ENCODE data around the gene BRD1. TPM values are rescaled to one million over a fixed set of nuclear protein-coding genes. Genes with fewer than 3 reads are reported as not detected.
"Not testable (repeated sequence)": the region's sequence is repeated elsewhere in the genome, so short reads cannot be mapped to it uniquely, and the experiment has no call there.

BRD1 gene
- total RNA-seq, 4 donors from 2014 or later, result 32.2 to 51.8 (median 41.6) TPM

DNA sequence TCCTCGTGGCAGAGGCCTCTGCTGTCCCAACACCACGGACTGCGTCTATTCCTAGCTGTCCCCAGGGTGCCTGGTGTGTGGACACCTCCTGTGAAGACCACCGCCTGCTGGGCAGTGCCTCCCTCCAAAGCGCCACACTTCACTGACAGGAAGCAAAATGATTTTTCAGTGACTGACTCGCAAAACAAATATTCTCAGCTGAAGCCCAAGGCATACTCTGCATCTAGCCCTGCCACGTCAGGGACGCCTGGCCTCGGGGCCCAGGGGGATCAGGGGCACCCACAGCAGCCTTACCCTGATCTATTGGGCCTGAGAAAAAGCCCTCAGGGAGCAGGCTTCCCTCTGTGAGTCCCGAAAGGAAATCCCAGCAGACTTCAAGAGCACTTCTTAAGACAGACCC, 2.2 kb downstream of the BRD1 start:
- no peak for DNase-seq
- H3K36me3 ChIP-seq, result peaks cover 19 to 27% of the 10 kb centered on the region in 2 donors
- WGBS, 2 donors, result 62 to 70% methylated on average over 8 to 10 of the region's 10 CpGs
- TF ChIP-seq CTCF (IDR thresholded peaks at IDR 0.05) (no peak), POLR2A (IDR thresholded peaks at IDR 0.05) (no peak)
- H3K27me3 ChIP-seq, result no peaks in the 10 kb centered on the region
- no peak overlapping the region for H3K27ac ChIP-seq
- intact Hi-C loops (cut with DNase I), result no loop called here
- H3K4me3 ChIP-seq (replicated peaks in 1 of 3), result no peak overlapping the region
- H3K4me1 ChIP-seq, result peaks cover 27 to 36% of the 10 kb centered on the region in 2 donors
- H3K9me3 ChIP-seq, result no peaks in the 10 kb centered on the region

DNA sequence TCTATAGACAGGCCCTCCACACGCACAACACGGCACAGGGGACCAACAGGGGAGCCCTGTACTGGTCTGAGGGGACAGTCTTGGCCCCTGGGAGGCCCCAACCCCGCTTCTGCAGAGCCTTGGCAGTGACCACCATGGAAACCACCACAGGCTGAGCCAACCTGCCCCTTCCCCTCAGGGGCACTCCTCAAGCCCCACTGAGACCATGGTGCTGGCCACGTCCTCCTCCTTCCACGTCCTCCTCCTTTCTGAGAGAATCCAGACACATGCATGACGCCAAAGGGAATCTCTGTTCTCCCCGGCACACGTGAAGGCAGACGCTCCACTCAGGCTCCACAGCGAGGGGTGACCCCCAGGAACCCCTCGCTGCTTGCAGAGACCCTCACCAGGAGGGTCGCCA, 2.7 kb downstream of the BRD1 start:
- Histone ChIP-seq H3K36me3 (peaks cover 23 to 32% of the 10 kb centered on the region in 2 donors), H3K4me1 (peaks cover 27 to 36% of the 10 kb centered on the region in 2 donors), H3K27me3 (no peaks in the 10 kb centered on the region), H3K4me3 (replicated peaks in 1 of 3) (no peak overlapping the region), H3K9me3 (no peaks in the 10 kb centered on the region), H3K27ac (no peak overlapping the region)
- intact Hi-C loops (cut with DNase I), result no loop called here
- DNase-seq, result no peak
- TF ChIP-seq POLR2A (IDR thresholded peaks at IDR 0.05) (no peak), CTCF (IDR thresholded peaks at IDR 0.05) (no peak)
- WGBS, 2 donors, result 90 to 96% methylated on average over 12 of the region's 12 CpGs

GRCh38 chr22:49824185-49824925, 3.3 kb downstream of the BRD1 start:
- no peak for TF ChIP-seq POLR2A (IDR thresholded peaks at IDR 0.05)
- no peak for TF ChIP-seq CTCF (IDR thresholded peaks at IDR 0.05)
- intact Hi-C loops (cut with DNase I), result no loop called here

DNA sequence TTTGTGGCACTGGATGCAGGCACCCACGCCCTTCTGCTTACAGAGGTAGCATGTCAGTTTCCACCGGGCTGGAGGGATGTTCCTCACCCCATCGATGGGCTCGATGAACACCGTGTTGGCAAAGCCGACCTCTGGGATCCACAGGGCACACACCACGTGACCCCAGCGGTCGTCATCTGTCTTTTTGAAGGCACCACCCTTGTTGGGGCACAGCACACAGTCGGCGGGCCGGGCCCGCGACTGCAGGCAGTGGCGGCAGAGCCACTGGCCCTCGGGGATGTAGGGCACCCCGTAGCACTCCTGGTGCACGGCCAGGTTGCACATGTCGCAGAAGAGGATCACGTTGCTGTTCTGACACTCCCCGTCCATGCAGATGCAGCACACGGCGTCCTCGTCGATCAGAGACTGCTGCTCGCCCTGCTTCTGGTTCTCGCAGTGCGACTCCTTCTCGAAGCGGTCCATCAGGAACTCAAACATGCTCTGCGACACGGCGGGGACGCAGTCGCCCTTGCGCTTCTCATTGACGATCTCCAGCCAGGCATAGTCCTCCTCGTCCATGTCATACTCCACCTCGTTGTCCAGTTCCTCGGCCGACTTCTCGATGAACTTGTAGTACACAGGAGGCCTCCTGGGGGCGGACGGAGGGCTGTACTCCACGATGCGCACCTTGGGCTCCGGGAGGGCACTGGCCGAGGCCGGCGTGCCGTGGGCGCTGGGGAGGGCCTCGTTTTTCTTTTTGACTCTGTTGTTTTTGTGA, 4.2 kb downstream of the BRD1 start:
- Histone ChIP-seq H3K9me3 (no peaks in the 10 kb centered on the region), H3K27me3 (no peaks in the 10 kb centered on the region), H3K4me3 (replicated peaks in 1 of 3) (no peak overlapping the region), H3K27ac (no peak overlapping the region), H3K36me3 (peaks cover 24 to 33% of the 10 kb centered on the region in 2 donors), H3K4me1 (peaks cover 27 to 36% of the 10 kb centered on the region in 2 donors)
- intact Hi-C loops (cut with DNase I), result no loop called here
- TF ChIP-seq CTCF (IDR thresholded peaks at IDR 0.05) (no peak), POLR2A (IDR thresholded peaks at IDR 0.05) (no peak)
- no peak for DNase-seq
- WGBS, 2 donors, result 93 to 94% methylated on average over 38 to 53 of the region's 53 CpGs

More at GRCh38 chr22:49824185-49824925, 3.3 kb downstream of the BRD1 start:
- WGBS, 2 donors, result 88 to 92% methylated on average over 15 to 16 of the region's 16 CpGs
- H3K9me3 ChIP-seq, result no peaks in the 10 kb centered on the region
- no peak for DNase-seq
- no peak overlapping the region for H3K27ac ChIP-seq
- H3K4me1 ChIP-seq, result peaks cover 27 to 36% of the 10 kb centered on the region in 2 donors
- no peaks in the 10 kb centered on the region for H3K27me3 ChIP-seq
- H3K36me3 ChIP-seq, result peaks cover 23 to 32% of the 10 kb centered on the region in 2 donors
- no peak overlapping the region for H3K4me3 ChIP-seq (replicated peaks in 1 of 3)

- WGBS, 2 donors, result 74 to 89% methylated on average over 8 to 11 of the region's 11 CpGs
- H3K27ac ChIP-seq; H3K27me3 ChIP-seq; DNase-seq; H3K9me3 ChIP-seq; H3K4me3 ChIP-seq (replicated peaks in 1 of 3); intact Hi-C loops (cut with DNase I): not testable (repeated sequence)
- H3K4me1 ChIP-seq, result peaks cover 22 to 32% of the 10 kb centered on the region in 2 donors
- peaks cover 39 to 40% of the 10 kb centered on the region in 2 donors for H3K36me3 ChIP-seq
Measured at GRCh38 chr22:49821741-49822140, 5.9 kb downstream of the BRD1 start.
